ENCODE measurements around the gene ACSBG1.

DNA sequence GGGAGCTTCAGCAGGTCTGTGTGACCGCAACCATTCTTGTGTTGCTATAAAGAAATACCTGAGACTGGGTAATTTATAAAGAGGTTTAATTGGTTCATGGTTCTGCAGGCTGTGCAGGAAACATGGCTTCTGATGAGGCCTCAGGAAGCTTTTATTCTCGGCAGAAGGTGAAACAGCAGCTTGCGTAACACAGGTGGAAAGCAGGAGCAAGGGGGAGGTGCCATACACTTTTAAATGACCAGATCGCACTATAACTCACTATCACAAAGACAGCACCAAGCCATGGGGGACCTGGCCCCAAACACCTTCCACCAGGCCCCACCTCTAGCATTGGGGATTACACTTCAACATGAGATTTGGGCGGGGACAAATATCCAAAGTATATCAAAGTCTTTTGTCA lies 94.8 kb downstream of the ACSBG1 start:
- TF ChIP-seq, protein P1, sequence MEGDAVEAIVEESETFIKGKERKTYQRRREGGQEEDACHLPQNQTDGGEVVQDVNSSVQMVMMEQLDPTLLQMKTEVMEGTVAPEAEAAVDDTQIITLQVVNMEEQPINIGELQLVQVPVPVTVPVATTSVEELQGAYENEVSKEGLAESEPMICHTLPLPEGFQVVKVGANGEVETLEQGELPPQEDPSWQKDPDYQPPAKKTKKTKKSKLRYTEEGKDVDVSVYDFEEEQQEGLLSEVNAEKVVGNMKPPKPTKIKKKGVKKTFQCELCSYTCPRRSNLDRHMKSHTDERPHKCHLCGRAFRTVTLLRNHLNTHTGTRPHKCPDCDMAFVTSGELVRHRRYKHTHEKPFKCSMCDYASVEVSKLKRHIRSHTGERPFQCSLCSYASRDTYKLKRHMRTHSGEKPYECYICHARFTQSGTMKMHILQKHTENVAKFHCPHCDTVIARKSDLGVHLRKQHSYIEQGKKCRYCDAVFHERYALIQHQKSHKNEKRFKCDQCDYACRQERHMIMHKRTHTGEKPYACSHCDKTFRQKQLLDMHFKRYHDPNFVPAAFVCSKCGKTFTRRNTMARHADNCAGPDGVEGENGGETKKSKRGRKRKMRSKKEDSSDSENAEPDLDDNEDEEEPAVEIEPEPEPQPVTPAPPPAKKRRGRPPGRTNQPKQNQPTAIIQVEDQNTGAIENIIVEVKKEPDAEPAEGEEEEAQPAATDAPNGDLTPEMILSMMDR (conservative IDR thresholded peaks at IDR 0.05 in 1 of 2, IDR thresholded peaks at IDR 0.05 in 1 of 2; ENCODE audit: low read depth in 1 of 2, low read length in 2 of 2), result no peak
- TF ChIP-seq EZH2 (IDR thresholded peaks at IDR 0.05; ENCODE audit: low read length, missing control alignments), result no peak

Measured in fibroblast of lung (primary cell).